Measurements from ENCODE around the gene NR2C2. TPM values are rescaled to one million over a fixed set of nuclear protein-coding genes. Genes with fewer than 3 reads are reported as not detected.

Gene NR2C2
- total RNA-seq, 1 donor from 2014 or later, result 36.7 TPM

Other genes with a start within 250 kb of the NR2C2 start
- 14.9 TPM for gene FGD5, start 128.6 kb upstream of the NR2C2 start, total RNA-seq
- 19.0 TPM for gene MRPS25, start 117.7 kb downstream of the NR2C2 start, total RNA-seq
- gene RBSN, start 151.6 kb downstream of the NR2C2 start, total RNA-seq, result 26.0 TPM

All from skin of body (tissue), 1 donor.